Upper lobe of right lung (tissue), 1 donor: ENCODE data around the gene TBC1D22A. TPM values are rescaled to one million over a fixed set of nuclear protein-coding genes. Genes with fewer than 3 reads are reported as not detected.

Experiments used
- ATAC-seq: fragments of 200-7000 bp; cut with Tn5 transposase; one replicate; pipeline ENCODE4 v1.9.1; 2020; ENCODE audit warnings: mild to moderate bottlenecking, moderate library complexity
- DNase-seq: peaks from one replicate; pipeline ENCODE4 v3.0.0-alpha.2; 2020
- H3K27ac ChIP-seq: fragments of 200-600 bp; one replicate; pipeline ENCODE4 v1.8.0; 2022
- H3K27me3 ChIP-seq: fragments of 200-600 bp; one replicate; pipeline ENCODE4 v1.8.0; 2022; ENCODE audit warnings: mild to moderate bottlenecking
- H3K36me3 ChIP-seq: fragments of 200-600 bp; one replicate; pipeline ENCODE4 v1.8.0; 2022
- H3K4me1 ChIP-seq: fragments of 200-600 bp; one replicate; pipeline ENCODE4 v1.8.0; 2022
- H3K4me3 ChIP-seq: fragments of 200-600 bp; one replicate; pipeline ENCODE4 v1.8.0; 2022; ENCODE audit warnings: mild to moderate bottlenecking
- H3K9me3 ChIP-seq: fragments of 200-600 bp; one replicate; pipeline ENCODE4 v1.8.0; 2022
- intact Hi-C: fragments of 100-400 bp; cut with DNase I; formaldehyde crosslinking; loops from one replicate; pipeline ENCODE4 v1.11.0; 2022
- total RNA-seq: library from RNA; stranded (reverse); fragmentation: NEBNext Ultra II Directional; extraction: Animal tissue kit (Norgen Biotek cat#: 25700); gene quantifications from one replicate; pipeline ENCODE4 v1.2.1, GENCODE V29; 2021
- TF ChIP-seq, protein P1 (sequence below): fragments of 200-600 bp; IDR thresholded peaks from one replicate; pipeline ENCODE4 v1.8.0; 2022; ENCODE audit warnings: antibody characterized with exemption
- donor health status: DM: no; HTN: yes; CAD: no; lungs with severe emphysema.

The TBC1D22A gene
- total RNA-seq, 1 donor from 2014 or later, result 31.3 TPM

- DNase-seq, result no peak
Observed at GRCh38 chr22:46763051-46763705, 728 bp downstream of the TBC1D22A start.

GRCh38 chr22:46764140-46764680, 1.8 kb downstream of the TBC1D22A start:
- ATAC-seq (no peak), DNase-seq (no peak)
- no peaks in the 10 kb centered on the region for H3K9me3 ChIP-seq
- H3K4me1 ChIP-seq, result peaks cover 13% of the 10 kb centered on the region
- no peaks in the 10 kb centered on the region for H3K27me3 ChIP-seq
- no peaks in the 10 kb centered on the region for H3K36me3 ChIP-seq
- peak overlapping the region; percentile 94 for H3K4me3 ChIP-seq
- TF ChIP-seq, protein P1, sequence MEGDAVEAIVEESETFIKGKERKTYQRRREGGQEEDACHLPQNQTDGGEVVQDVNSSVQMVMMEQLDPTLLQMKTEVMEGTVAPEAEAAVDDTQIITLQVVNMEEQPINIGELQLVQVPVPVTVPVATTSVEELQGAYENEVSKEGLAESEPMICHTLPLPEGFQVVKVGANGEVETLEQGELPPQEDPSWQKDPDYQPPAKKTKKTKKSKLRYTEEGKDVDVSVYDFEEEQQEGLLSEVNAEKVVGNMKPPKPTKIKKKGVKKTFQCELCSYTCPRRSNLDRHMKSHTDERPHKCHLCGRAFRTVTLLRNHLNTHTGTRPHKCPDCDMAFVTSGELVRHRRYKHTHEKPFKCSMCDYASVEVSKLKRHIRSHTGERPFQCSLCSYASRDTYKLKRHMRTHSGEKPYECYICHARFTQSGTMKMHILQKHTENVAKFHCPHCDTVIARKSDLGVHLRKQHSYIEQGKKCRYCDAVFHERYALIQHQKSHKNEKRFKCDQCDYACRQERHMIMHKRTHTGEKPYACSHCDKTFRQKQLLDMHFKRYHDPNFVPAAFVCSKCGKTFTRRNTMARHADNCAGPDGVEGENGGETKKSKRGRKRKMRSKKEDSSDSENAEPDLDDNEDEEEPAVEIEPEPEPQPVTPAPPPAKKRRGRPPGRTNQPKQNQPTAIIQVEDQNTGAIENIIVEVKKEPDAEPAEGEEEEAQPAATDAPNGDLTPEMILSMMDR, result no peak
- intact Hi-C loops, result no loop called here
- no peak overlapping the region for H3K27ac ChIP-seq

More at GRCh38 chr22:46763051-46763705, 728 bp downstream of the TBC1D22A start:
- Histone ChIP-seq H3K4me1 (peaks cover 17% of the 10 kb centered on the region), H3K4me3 (peak overlapping the region; percentile 94), H3K36me3 (no peaks in the 10 kb centered on the region), H3K27me3 (no peaks in the 10 kb centered on the region), H3K9me3 (no peaks in the 10 kb centered on the region), H3K27ac (peak overlapping the region; percentile 99)
- TF ChIP-seq, protein P1, result no peak
- intact Hi-C loops, result no loop called here
- ATAC-seq, result peak; percentile 3

- no peaks in the 10 kb centered on the region for H3K27me3 ChIP-seq
- no peaks in the 10 kb centered on the region for H3K36me3 ChIP-seq
- TF ChIP-seq, protein P1, result no peak
- H3K9me3 ChIP-seq, result no peaks in the 10 kb centered on the region
- no peak overlapping the region for H3K4me3 ChIP-seq
- intact Hi-C loops, result no loop called here
- ATAC-seq (peak; percentile 30), DNase-seq (no peak)
- no peak overlapping the region for H3K27ac ChIP-seq
- H3K4me1 ChIP-seq, result peaks cover 20% of the 10 kb centered on the region
Observed at GRCh38 chr22:46764779-46765485, 2.5 kb downstream of the TBC1D22A start.

DNA sequence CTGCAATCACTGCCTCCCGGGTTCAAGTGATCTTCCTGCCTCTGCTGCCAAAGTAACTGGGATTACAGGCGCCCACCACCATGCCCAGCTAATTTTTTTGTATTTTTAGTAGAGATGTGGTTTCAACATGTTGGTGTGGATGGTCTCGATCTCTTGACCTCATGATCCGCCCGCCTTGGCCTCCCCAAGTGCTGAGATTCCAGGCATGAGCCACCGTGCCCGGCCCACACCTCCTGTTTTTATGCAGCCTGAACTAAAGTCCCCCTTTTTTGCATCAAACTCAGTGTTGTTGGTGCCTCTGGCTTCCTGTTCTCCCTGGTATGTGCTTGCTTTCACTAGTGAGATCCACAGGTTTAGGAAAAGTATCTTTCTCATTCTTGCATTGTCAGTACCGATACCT, 4.2 kb downstream of the TBC1D22A start:
- no peak for ATAC-seq
- DNase-seq, result no peak
- no peaks in the 10 kb centered on the region for H3K36me3 ChIP-seq
- intact Hi-C loops, result no loop called here
- TF ChIP-seq, protein P1, result no peak
- no peaks in the 10 kb centered on the region for H3K27me3 ChIP-seq
- no peaks in the 10 kb centered on the region for H3K9me3 ChIP-seq
- no peak overlapping the region for H3K27ac ChIP-seq
- H3K4me1 ChIP-seq, result peaks cover 33% of the 10 kb centered on the region
- no peak overlapping the region for H3K4me3 ChIP-seq

GRCh38 chr22:46767249-46767985, 5.0 kb downstream of the TBC1D22A start:
- no peak for ATAC-seq
- TF ChIP-seq, protein P1, result no peak
- Histone ChIP-seq H3K27me3 (no peaks in the 10 kb centered on the region), H3K9me3 (no peaks in the 10 kb centered on the region), H3K36me3 (no peaks in the 10 kb centered on the region), H3K27ac (no peak overlapping the region), H3K4me3 (no peak overlapping the region), H3K4me1 (peaks cover 33% of the 10 kb centered on the region)
- intact Hi-C loops, result no loop called here
- no peak for DNase-seq
